Islet precursor cell (in vitro differentiated cells): ENCODE data around the gene GAS7.

Source experiments
- DNase-seq: peaks from one replicate; pipeline ENCODE4 v3.0.0-alpha.2; 2018

GAS7 gene

GRCh38 chr17:10106067-10106466 lies 92.3 kb downstream of the GAS7 start:
- DNase-seq, result no peak

GRCh38 chr17:10105513-10106001 lies 92.8 kb downstream of the GAS7 start:
- peak; percentile 90 for DNase-seq

- no peak for DNase-seq
Observed at GRCh38 chr17:10103712-10104111, 94.7 kb downstream of the GAS7 start.

- DNase-seq, result no peak
Observed at GRCh38 chr17:10102817-10103216, 95.6 kb downstream of the GAS7 start.

- DNase-seq, result no peak
Observed at GRCh38 chr17:10099051-10099571, 99.3 kb downstream of the GAS7 start.

- DNase-seq, result no peak
Observed at GRCh38 chr17:10096596-10096995, 101.8 kb downstream of the GAS7 start.

GRCh38 chr17:10095295-10095694 lies 103.1 kb downstream of the GAS7 start:
- peak; percentile 87 for DNase-seq

- no peak for DNase-seq
Observed at GRCh38 chr17:10094797-10095196, 103.6 kb downstream of the GAS7 start.

GRCh38 chr17:10092595-10092994 lies 105.8 kb downstream of the GAS7 start:
- no peak for DNase-seq

- peak; percentile 83 for DNase-seq
Observed at GRCh38 chr17:10091046-10091445, 107.4 kb downstream of the GAS7 start.

- no peak for DNase-seq
Observed at GRCh38 chr17:10089196-10089804, 109.1 kb downstream of the GAS7 start.

GRCh38 chr17:10088444-10088843 lies 110.0 kb downstream of the GAS7 start:
- DNase-seq, result peak; percentile 90

- no peak for DNase-seq
Observed at GRCh38 chr17:10087355-10087754, 111.1 kb downstream of the GAS7 start.

GRCh38 chr17:10083864-10084263 lies 114.5 kb downstream of the GAS7 start:
- DNase-seq, result no peak

- no peak for DNase-seq
Observed at GRCh38 chr17:10082795-10083194, 115.6 kb downstream of the GAS7 start.

GRCh38 chr17:10081571-10082169 lies 116.7 kb downstream of the GAS7 start:
- DNase-seq, result no peak

- DNase-seq, result no peak
Observed at GRCh38 chr17:10077561-10078299, 120.7 kb downstream of the GAS7 start.

- DNase-seq, result no peak
Observed at GRCh38 chr17:10075919-10076318, 122.5 kb downstream of the GAS7 start.

GRCh38 chr17:10073941-10074340 lies 124.5 kb downstream of the GAS7 start:
- DNase-seq, result no peak

GRCh38 chr17:10072556-10073425 lies 125.6 kb downstream of the GAS7 start:
- peak; percentile 80 for DNase-seq

- no peak for DNase-seq
Observed at GRCh38 chr17:10072086-10072485, 126.3 kb downstream of the GAS7 start.

- no peak for DNase-seq
Observed at GRCh38 chr17:10071141-10071540, 127.3 kb downstream of the GAS7 start.

- DNase-seq, result no peak
Observed at GRCh38 chr17:10070690-10071089, 127.7 kb downstream of the GAS7 start.
